Measurements from ENCODE around the gene SMC6. TPM values are rescaled to one million over a fixed set of nuclear protein-coding genes. Genes with fewer than 3 reads are reported as not detected.

Gene SMC6
- polyA plus RNA-seq, 1 donor (not counting 4 experiments of a cell fraction or from before 2014, with no cell fraction given) = 24.4 TPM

GRCh38 chr2:17634997-17635396 is 118.6 kb downstream of the SMC6 start:
- Histone ChIP-seq H3K27ac (ENCODE audit: control insufficient read depth, insufficient read depth, low read length) (no peak overlapping the region), H3K9ac (ENCODE audit: control insufficient read depth, extremely low read depth, insufficient read depth, low read length) (no peak overlapping the region), H2AFZ (ENCODE audit: control insufficient read depth, low read length) (no peak overlapping the region), H3K4me1 (ENCODE audit: control insufficient read depth, extremely low read depth, insufficient read depth, low read length) (no peaks in the 10 kb centered on the region), H3K9me1 (ENCODE audit: control insufficient read depth, extremely low read depth, insufficient read depth, low read length) (no peaks in the 10 kb centered on the region), H3K4me2 (ENCODE audit: control insufficient read depth, extremely low read depth, insufficient read depth, low read depth, low read length) (no peak overlapping the region), H4K20me1 (ENCODE audit: control insufficient read depth, extremely low read depth, insufficient read depth, low read length) (no peaks in the 10 kb centered on the region), H3K4me3 (ENCODE audit: control insufficient read depth in 2 of 3, extremely low read depth in 1 of 3, insufficient read depth in 2 of 3, low read depth in 1 of 3, low read length in 3 of 3) (no peak overlapping the region), H3K27me3 (ENCODE audit: control insufficient read depth, extremely low read depth, insufficient read depth, low read length) (no peaks in the 10 kb centered on the region), H3K9me3 (ENCODE audit: control insufficient read depth, low read depth, low read length) (no peaks in the 10 kb centered on the region), H3K79me2 (ENCODE audit: control insufficient read depth, insufficient read depth, low read length) (no peaks in the 10 kb centered on the region), H3K36me3 (ENCODE audit: control insufficient read depth in 2 of 2, extremely low read depth in 1 of 2, insufficient read depth in 2 of 2, low read length in 2 of 2) (no peaks in the 10 kb centered on the region)
- TF ChIP-seq CTCF (optimal IDR thresholded peaks at IDR 0.05 in 1 of 3, IDR thresholded peaks at IDR 0.05 in 1 of 3, conservative IDR thresholded peaks at IDR 0.05 in 1 of 3; ENCODE audit: extremely low read depth in 1 of 3, insufficient read depth in 2 of 3, low read length in 3 of 3) (no peak), EZH2 (IDR thresholded peaks at IDR 0.05; ENCODE audit: low read length) (no peak)
- FAIRE-seq (no peak), DNase-seq (ENCODE audit: low read depth, low spot score) (no peak)
- dilution Hi-C loops (cut with MboI; ENCODE audit: extremely low pct_ligation_motif_present, low sequenced_read_pairs) = no loop called here

GRCh38 chr2:17630089-17630488 is 123.5 kb downstream of the SMC6 start:
- Histone ChIP-seq H3K27ac (ENCODE audit: control insufficient read depth, insufficient read depth, low read length) (no peak overlapping the region), H3K4me2 (ENCODE audit: control insufficient read depth, extremely low read depth, insufficient read depth, low read depth, low read length) (no peak overlapping the region), H3K4me1 (ENCODE audit: control insufficient read depth, extremely low read depth, insufficient read depth, low read length) (peaks cover 10% of the 10 kb centered on the region), H3K27me3 (ENCODE audit: control insufficient read depth, extremely low read depth, insufficient read depth, low read length) (no peaks in the 10 kb centered on the region), H3K9me3 (ENCODE audit: control insufficient read depth, low read depth, low read length) (peaks cover 5% of the 10 kb centered on the region), H2AFZ (ENCODE audit: control insufficient read depth, low read length) (no peak overlapping the region), H3K9me1 (ENCODE audit: control insufficient read depth, extremely low read depth, insufficient read depth, low read length) (no peaks in the 10 kb centered on the region), H3K36me3 (ENCODE audit: control insufficient read depth in 2 of 2, extremely low read depth in 1 of 2, insufficient read depth in 2 of 2, low read length in 2 of 2) (no peaks in the 10 kb centered on the region), H3K9ac (ENCODE audit: control insufficient read depth, extremely low read depth, insufficient read depth, low read length) (no peak overlapping the region), H3K79me2 (ENCODE audit: control insufficient read depth, insufficient read depth, low read length) (no peaks in the 10 kb centered on the region), H4K20me1 (ENCODE audit: control insufficient read depth, extremely low read depth, insufficient read depth, low read length) (no peaks in the 10 kb centered on the region), H3K4me3 (ENCODE audit: control insufficient read depth in 2 of 3, extremely low read depth in 1 of 3, insufficient read depth in 2 of 3, low read depth in 1 of 3, low read length in 3 of 3) (no peak overlapping the region)
- TF ChIP-seq CTCF (optimal IDR thresholded peaks at IDR 0.05 in 1 of 3, IDR thresholded peaks at IDR 0.05 in 1 of 3, conservative IDR thresholded peaks at IDR 0.05 in 1 of 3; ENCODE audit: extremely low read depth in 1 of 3, insufficient read depth in 2 of 3, low read length in 3 of 3) (peak in 1 of 3 experiments; percentile 8), EZH2 (IDR thresholded peaks at IDR 0.05; ENCODE audit: low read length) (no peak)
- DNase-seq (ENCODE audit: low read depth, low spot score) (no peak), FAIRE-seq (no peak)
- dilution Hi-C loops (cut with MboI; ENCODE audit: extremely low pct_ligation_motif_present, low sequenced_read_pairs) = no loop called here
